GM13977 (cell line): ENCODE measurements around the gene CHURC1.
"Not testable (repeated sequence)": the region's sequence is repeated elsewhere in the genome, so short reads cannot be mapped to it uniquely, and the experiment has no call there.

Experiments
- DNase-seq: peaks from one replicate; pipeline ENCODE4 v3.0.0; 2012; ENCODE audit warnings: low spot score
- CTCF ChIP-seq: IDR thresholded peaks from 2 replicates; pipeline ENCODE4 v1.5.1; 2012; ENCODE audit warnings: mild to moderate bottlenecking, control low read depth; ENCODE audit not compliant: insufficient read depth; ENCODE audit errors: extremely low read depth, missing control alignments
- in situ Hi-C: fragments of 300-500 bp; cut with MboI; formaldehyde crosslinking; loops from one replicate; pipeline ENCODE4 v1.12.0; 2022; ENCODE audit warnings: low sequenced_read_pairs, low pct_unique_long_range_greater_than_20kb, mixed read lengths, inconsistent platforms; ENCODE audit not compliant: unreplicated experiment

The CHURC1 gene

GRCh38 chr14:64899958-64900357 is 14.3 kb upstream of the CHURC1 start:
- no peak for DNase-seq
- TF ChIP-seq CTCF, result no peak
- in situ Hi-C loops, result no loop called here

DNA sequence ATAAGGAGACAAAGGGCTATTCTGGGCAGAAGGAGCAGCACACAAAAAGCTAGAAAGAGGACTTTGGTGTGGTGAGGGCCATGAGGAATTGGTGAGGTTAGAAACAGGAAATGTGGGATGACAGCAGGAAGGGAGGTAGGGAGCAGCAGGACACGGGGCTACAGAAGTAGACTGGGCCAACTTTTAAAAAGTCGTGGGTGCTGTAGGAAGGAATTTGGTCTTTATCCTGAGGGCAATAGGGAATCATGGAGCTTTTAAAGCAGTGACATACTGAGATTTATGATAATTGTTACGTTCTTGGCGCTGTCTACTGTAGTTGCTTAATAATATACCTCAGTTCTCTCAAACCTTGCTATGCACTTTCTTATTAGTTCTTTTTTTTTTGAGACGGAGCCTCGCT is 8.2 kb upstream of the CHURC1 start:
- in situ Hi-C loops, result no loop called here
- TF ChIP-seq CTCF, result no peak
- no peak for DNase-seq

- TF ChIP-seq CTCF, result peak; percentile 46
- DNase-seq, result no peak
- in situ Hi-C loops, result no loop called here
Observed at GRCh38 chr14:64910847-64911495, 3.3 kb upstream of the CHURC1 start.

DNA sequence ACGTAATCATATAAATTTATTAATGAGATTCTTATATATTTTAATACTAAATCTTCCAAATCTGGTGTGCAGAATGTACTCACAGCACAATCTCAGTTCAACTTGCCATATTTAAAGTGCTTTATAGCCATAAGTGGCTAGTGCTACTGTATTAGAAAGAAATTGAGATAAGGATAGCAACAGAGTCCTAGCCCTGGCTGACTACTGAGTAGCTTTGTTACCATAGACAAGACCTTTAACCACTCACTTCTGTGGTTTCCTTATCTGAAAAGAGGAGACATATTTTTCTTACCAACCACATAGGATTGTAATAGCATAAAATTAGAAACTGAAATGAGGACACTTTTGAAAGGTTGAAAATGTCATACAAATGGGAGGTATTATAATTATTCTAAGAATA is 2.0 kb upstream of the CHURC1 start:
- in situ Hi-C loops, result no loop called here
- no peak for DNase-seq
- no peak for TF ChIP-seq CTCF

GRCh38 chr14:64913477-64913876 is 778 bp upstream of the CHURC1 start:
- in situ Hi-C loops, DNase-seq: not testable (repeated sequence)

DNA sequence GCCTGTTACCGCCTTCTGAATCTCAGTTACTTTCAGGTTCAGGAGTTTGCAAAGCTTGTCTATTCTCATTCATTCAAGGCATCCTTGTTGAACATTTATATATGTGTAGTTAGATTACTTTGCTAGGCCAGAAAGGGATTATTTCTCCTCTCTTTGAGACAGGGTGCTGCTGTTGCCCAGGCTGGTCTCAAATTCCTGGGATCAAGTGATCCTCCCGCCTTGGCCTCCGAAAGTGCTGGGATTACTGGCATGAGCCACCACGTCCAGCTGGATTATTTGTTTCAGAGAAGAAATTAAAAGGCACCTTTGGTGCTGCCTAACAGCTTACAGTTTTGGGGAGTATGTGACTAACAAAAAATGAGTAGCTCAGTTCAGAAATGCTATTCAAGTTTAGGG is 772 bp downstream of the CHURC1 start:
- no peak for DNase-seq
- in situ Hi-C loops, result no loop called here
- TF ChIP-seq CTCF, result no peak

DNA sequence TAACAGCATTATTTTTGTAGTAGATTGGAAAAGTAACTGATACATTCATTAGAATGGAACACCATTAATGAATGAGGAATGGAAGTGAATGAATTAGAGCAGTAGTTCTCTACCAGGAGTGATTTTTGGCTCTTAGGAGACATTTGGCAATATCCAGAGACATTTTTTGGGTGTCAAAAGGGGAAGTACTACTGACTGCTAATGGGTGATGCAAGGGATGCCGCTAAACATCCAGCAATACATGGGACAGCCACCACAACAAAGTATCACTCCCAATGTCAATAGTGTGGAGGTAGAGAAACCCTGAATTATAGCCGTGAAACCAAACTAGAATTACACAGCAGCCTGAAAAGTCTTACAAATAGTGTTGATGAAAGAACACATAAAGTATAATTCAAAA is 1.5 kb downstream of the CHURC1 start:
- DNase-seq, result no peak
- in situ Hi-C loops, result no loop called here
- TF ChIP-seq CTCF, result no peak
